Measurements from ENCODE around the gene IRAK1. TPM values are rescaled to one million over a fixed set of nuclear protein-coding genes. Genes with fewer than 3 reads are reported as not detected.

The IRAK1 gene
- total and polyA plus RNA-seq, 10 of the 15 experiments (the other 5 are each of a cell fraction or from before 2014, with no cell fraction given), result 4.2 to 136 (median 39.5) TPM

DNA sequence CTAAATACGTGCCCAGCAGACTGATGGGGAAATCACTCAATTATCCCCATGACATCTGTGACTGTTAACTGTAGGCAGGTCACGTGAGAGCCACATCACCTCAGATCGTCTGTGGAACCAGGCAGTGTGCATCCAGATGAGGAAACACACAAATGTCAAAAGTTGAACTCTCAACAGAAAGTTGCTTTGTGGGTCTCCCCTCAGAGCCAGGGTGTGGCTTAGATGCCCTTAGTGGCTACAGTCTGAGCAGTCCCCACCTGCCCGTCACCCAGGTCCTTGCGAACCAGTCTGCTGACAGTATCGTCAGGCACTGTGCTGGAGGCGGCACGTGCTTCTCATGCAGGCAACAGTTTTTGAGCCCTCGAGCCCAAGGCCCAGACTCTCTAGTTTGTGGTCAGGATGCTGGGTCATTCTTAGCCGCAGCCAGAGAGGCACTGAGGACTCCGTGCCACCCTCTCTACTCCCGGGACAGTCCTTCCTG lies 36.3 kb downstream of the IRAK1 start:
- no peak overlapping the region for H3K4me3 ChIP-seq
- H3K36me3 ChIP-seq (ENCODE audit: control insufficient read depth in 2 of 2, insufficient read depth in 2 of 2, low read length in 1 of 2), result no peaks in the 10 kb centered on the region
- POLR2A ChIA-PET, result no interaction called here
- WGBS (ENCODE audit: insufficient coverage, insufficient replicate concordance, low lambda C conversion rate, missing lambda C conversion rate), result 77% methylated on average over 12 of the region's 12 CpGs
- ATAC-seq (no peak), FAIRE-seq (no peak), DNase-seq (ENCODE audit: low read depth, low spot score) (no peak)
- H3K27ac ChIP-seq (ENCODE audit: control insufficient read depth, insufficient read depth), result no peak overlapping the region; the same call in 1 of the 2 replicates
- SMC1A ChIA-PET (ENCODE audit: uncharacterized antibody, unreplicated experiment), result no interaction called here
- H3K79me2 ChIP-seq (ENCODE audit: control insufficient read depth, insufficient read depth, low read length), result no peaks in the 10 kb centered on the region; the same call in 1 of the 2 replicates
- CTCF ChIA-PET, result no interaction called here
- intact Hi-C loops (cut with micrococcal nuclease; ENCODE audit: unreplicated experiment), result no loop called here
- H3K4me2 ChIP-seq (ENCODE audit: control insufficient read depth, insufficient read depth), result no peak overlapping the region
- no peaks in the 10 kb centered on the region for H4K20me1 ChIP-seq (ENCODE audit: control insufficient read depth, insufficient read depth)
- peaks cover 39% of the 10 kb centered on the region for H3K4me1 ChIP-seq (ENCODE audit: control insufficient read depth, insufficient read depth, low read length)
- H3K9ac ChIP-seq (ENCODE audit: control insufficient read depth, insufficient read depth, low read length), result no peak overlapping the region
- RAD21 ChIA-PET (ENCODE audit: unreplicated experiment), result no interaction called here
- H3K9me3 ChIP-seq (replicated peaks; ENCODE audit: control insufficient read depth, insufficient read depth, low read length), result no peaks in the 10 kb centered on the region; the same call in 1 of the 3 replicates
- TF ChIP-seq, protein P1, sequence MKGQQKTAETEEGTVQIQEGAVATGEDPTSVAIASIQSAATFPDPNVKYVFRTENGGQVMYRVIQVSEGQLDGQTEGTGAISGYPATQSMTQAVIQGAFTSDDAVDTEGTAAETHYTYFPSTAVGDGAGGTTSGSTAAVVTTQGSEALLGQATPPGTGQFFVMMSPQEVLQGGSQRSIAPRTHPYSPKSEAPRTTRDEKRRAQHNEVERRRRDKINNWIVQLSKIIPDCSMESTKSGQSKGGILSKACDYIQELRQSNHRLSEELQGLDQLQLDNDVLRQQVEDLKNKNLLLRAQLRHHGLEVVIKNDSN (IDR thresholded peaks at IDR 0.05; ENCODE audit: borderline replicate concordance, extremely low read length, insufficient read depth, low read depth, low read length), result peak; percentile 8
- TF ChIP-seq BHLHE40 (IDR thresholded peaks at IDR 0.05; ENCODE audit: borderline replicate concordance in 1 of 2, low read depth in 2 of 2, low read length in 1 of 2) (peak in 1 of 2 experiments; percentile 45; a peak in 1 of 4 replicates), RUNX3 (IDR thresholded peaks at IDR 0.05; ENCODE audit: low read length) (peak; percentile 34), DPF2 (IDR thresholded peaks at IDR 0.05) (no peak)
- no peaks in the 10 kb centered on the region for H3K27me3 ChIP-seq (replicated peaks in 1 of 2; ENCODE audit: control insufficient read depth in 2 of 2, insufficient read depth in 2 of 2, low read length in 1 of 2)
- no TSS peak for BruUV-seq (replicated peaks)
- in situ Hi-C loops (cut with MboI), result loop anchor here (10.0 kb wide), 1 partner anchor 59 kb away; the partner anchor contains the start of gene ARHGAP4
- H2AFZ ChIP-seq (ENCODE audit: control insufficient read depth, low read depth, low read length), result no peak overlapping the region
